DND-41 (cell line): ENCODE data around the gene CARF.

ENCODE experiments used
- EZH2 ChIP-seq: IDR thresholded peaks from 3 replicates; pipeline ENCODE4 v1.6.1; 2012; ENCODE audit warnings: borderline replicate concordance, low read depth, mild to moderate bottlenecking, moderate library complexity, low read length, inconsistent platforms; ENCODE audit not compliant: severe bottlenecking
- TF ChIP-seq, protein P1 (sequence below): IDR thresholded peaks from 2 replicates; pipeline ENCODE4 v1.5.1; 2012; ENCODE audit warnings: borderline replicate concordance, low read length, moderate library complexity, mild to moderate bottlenecking; ENCODE audit not compliant: poor library complexity, severe bottlenecking; ENCODE audit errors: extremely low read depth

DNA sequence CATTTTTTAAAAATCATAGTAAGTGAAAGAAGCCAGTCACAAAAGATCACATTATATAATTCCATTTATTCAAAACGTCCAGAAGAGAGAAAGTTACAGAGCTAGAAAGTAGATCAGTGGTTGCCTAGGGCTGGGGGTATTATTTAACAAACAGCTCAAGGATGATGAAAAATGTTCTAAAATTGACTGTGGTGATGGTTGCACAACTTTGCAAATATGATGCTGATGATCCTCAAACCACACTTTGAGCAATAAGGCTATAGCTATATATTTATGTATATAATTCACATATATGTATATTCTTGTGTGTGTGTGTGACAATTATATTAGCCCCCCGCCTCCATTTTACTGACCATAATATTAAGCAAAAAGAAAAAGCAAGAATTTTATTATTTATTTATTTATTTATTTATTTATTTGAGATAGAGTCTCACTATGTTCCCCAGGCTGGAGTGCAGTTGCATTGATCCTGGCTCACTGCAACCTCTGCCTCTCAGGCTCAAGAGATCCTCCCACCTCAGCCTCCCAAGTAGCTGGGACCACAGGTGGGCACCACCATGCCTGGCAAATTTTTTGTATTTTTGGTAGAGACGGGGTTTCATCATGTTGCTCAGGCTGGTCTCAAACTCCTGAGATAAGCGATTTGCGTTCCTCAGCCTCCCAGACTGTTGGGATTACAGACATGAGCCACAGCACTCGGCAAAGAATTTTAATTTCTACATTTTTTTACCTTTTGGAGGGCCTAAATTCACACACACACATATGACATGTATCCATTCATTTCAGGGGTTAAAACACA, 2.5 kb upstream of the CARF start:
- TF ChIP-seq, protein P1, sequence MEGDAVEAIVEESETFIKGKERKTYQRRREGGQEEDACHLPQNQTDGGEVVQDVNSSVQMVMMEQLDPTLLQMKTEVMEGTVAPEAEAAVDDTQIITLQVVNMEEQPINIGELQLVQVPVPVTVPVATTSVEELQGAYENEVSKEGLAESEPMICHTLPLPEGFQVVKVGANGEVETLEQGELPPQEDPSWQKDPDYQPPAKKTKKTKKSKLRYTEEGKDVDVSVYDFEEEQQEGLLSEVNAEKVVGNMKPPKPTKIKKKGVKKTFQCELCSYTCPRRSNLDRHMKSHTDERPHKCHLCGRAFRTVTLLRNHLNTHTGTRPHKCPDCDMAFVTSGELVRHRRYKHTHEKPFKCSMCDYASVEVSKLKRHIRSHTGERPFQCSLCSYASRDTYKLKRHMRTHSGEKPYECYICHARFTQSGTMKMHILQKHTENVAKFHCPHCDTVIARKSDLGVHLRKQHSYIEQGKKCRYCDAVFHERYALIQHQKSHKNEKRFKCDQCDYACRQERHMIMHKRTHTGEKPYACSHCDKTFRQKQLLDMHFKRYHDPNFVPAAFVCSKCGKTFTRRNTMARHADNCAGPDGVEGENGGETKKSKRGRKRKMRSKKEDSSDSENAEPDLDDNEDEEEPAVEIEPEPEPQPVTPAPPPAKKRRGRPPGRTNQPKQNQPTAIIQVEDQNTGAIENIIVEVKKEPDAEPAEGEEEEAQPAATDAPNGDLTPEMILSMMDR = no peak
- TF ChIP-seq EZH2 = no peak
